NB4 (cell line): ENCODE measurements around the gene ZKSCAN8.
A peak's percentile ranks its signal among the peaks of the same experiment; 100 is the strongest.

Source experiments
- DNase-seq: peaks from one replicate; pipeline ENCODE4 v3.0.0; 2010; ENCODE audit warnings: low read depth
- H3K4me3 ChIP-seq: one replicate; pipeline ENCODE4 v1.5.1; 2011; ENCODE audit warnings: mild to moderate bottlenecking, low read depth, low read length, moderate library complexity
- CTCF ChIP-seq: IDR thresholded peaks from one replicate; pipeline ENCODE4 v1.5.1; 2012; ENCODE audit warnings: low read depth, low read length
- MAX ChIP-seq: IDR thresholded peaks from 2 replicates; pipeline ENCODE4 v1.6.1; 2011; ENCODE audit warnings: low read depth, low read length
- MYC ChIP-seq: IDR thresholded peaks from 2 replicates; pipeline ENCODE4 v1.6.1; 2011; ENCODE audit warnings: low read depth, low read length
- POLR2A ChIP-seq: IDR thresholded peaks from 2 replicates; pipeline ENCODE4 v1.6.1; 2011; ENCODE audit warnings: mild to moderate bottlenecking; ENCODE audit not compliant: insufficient read length; ENCODE audit errors: extremely low read depth

Gene ZKSCAN8

GRCh38 chr6:28161410-28162079 lies 19.9 kb downstream of the ZKSCAN8 start:
- peak; percentile 90 for DNase-seq
- TF ChIP-seq MAX (0 out of 2 replicates have a peak, but pooled peaks have one; percentile 26), POLR2A (peak; percentile 98), MYC (peak; percentile 66; the same call in 1 of the 2 replicates), CTCF (no peak)
- peak overlapping the region; percentile 63 for H3K4me3 ChIP-seq

DNA sequence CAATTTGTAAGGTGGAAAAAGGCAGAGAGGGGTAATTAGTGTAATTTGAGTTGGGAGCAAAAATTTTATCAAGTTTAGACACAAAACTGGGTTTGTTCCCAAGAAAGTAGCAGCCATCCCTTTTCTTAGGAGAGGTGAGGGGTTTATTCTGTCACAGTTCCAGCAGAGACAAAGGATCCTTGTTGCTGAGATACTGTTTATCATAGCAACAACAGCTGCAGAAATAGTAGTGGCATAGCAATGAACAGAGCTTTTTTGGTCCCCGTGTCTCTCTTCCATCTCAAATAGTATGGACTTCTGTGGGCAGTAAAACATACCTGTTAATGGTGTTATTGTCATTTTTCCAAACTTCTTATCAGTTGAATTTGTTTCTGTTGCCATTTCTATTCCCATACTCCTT lies 23.9 kb downstream of the ZKSCAN8 start:
- no peak for DNase-seq
- no peak for TF ChIP-seq CTCF
- TF ChIP-seq MAX = no peak
- no peak for TF ChIP-seq MYC
- TF ChIP-seq POLR2A = no peak

DNA sequence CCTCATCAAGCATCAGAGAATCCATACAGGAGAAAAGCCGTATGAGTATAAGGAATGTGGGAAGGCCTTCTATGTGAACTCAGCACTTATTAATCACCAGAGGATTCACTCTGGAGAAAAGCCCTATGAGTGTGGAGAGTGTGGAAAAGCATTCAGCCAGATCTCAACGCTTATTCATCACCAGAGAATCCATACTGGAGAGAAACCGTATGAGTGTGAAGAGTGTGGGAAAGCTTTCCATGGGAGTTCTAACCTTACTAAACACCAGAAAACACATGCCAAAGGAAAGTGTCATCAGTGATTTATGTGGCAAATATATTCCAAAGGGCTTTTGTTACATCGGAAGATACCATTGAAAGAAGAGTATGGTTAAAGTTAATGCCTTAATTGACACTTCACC lies 25.4 kb downstream of the ZKSCAN8 start:
- no peak overlapping the region for H3K4me3 ChIP-seq
- no peak for DNase-seq
- TF ChIP-seq MAX (no peak), CTCF (no peak), MYC (no peak), POLR2A (no peak)

More for the DNA sequence above, 23.9 kb downstream of the ZKSCAN8 start:
- H3K4me3 ChIP-seq = no peak overlapping the region

DNA sequence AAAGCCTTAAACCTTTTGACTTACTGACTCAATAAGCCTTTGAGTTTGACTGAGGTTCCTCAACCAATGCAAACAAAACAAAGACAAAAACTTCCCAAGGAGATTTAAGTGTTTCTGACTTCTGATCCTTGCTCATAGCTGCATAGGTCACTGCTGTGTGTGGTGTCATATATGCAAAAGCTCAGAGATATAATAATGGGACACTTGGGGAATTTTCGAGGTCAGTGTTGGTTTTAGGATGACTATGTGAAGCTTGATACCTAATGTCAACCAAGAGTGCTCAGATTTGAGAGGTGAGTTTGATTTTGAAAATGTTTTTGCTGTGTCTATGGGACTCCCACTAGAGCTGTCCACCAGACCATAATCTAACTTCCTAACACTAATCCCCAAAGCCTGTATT lies 26.2 kb downstream of the ZKSCAN8 start:
- DNase-seq = no peak
- H3K4me3 ChIP-seq = no peak overlapping the region
- TF ChIP-seq MYC (no peak), POLR2A (no peak), CTCF (no peak), MAX (no peak)

DNA sequence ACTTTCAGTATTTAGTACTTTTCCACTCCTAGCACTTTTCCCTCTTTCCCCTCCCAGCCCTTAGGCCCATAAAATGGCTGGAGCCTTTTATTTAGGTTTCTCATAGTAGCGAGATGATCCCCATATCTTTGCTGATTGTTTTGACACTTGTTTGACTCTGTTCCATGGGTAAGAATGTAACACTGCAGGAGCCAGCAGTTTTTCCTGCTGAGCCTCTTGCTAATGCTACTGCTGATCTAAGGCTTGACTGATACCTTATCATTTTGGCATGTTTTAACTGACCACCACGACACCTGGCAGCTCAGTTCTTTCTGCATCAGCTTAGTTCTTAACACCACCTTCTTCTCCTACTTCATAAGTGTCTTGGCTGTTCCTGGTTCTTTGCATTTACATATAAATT lies 29.6 kb downstream of the ZKSCAN8 start:
- TF ChIP-seq POLR2A = no peak
- TF ChIP-seq MYC = no peak
- no peak for TF ChIP-seq CTCF
- no peak for TF ChIP-seq MAX
- DNase-seq = no peak
- H3K4me3 ChIP-seq = no peak overlapping the region
